Activated naive CD8-positive, alpha-beta T cell treated with anti-CD3 and anti-CD28 coated beads, Interleukin-2, amount 10 ng/mL, durations not matched to agents 7 days and 5 days (primary cell): ENCODE measurements around the gene PARVB. TPM values are rescaled to one million over a fixed set of nuclear protein-coding genes. Genes with fewer than 3 reads are reported as not detected.

Source experiments
- ATAC-seq: fragments of 150-1000 bp; cut with Tn5 transposase; one replicate; pipeline ENCODE4 v1.10.0; 2021; ENCODE audit warnings: low read depth, moderate library complexity
- POLR2A ChIA-PET: fragments of 350-600 bp; sonication (Branson Sonifier 250); formaldehyde crosslinking; loops from one replicate; lab custom pipeline; 2021; ENCODE audit warnings: antibody characterized with exemption; lab: Charles Lee
- DNase-seq: peaks from one replicate; pipeline ENCODE4 v3.0.0; 2021
- H3K27ac Mint-ChIP-seq: one replicate; pipeline ENCODE4 v1.8.0; 2022; ENCODE audit warnings: mild to moderate bottlenecking, mixed read lengths
- H3K27me3 Mint-ChIP-seq: one replicate; pipeline ENCODE4 v1.8.0; 2022; ENCODE audit warnings: mild to moderate bottlenecking, moderate library complexity, mixed read lengths
- H3K36me3 Mint-ChIP-seq: one replicate; pipeline ENCODE4 v1.8.0; 2021; ENCODE audit warnings: mild to moderate bottlenecking, mixed read lengths
- H3K4me1 Mint-ChIP-seq: one replicate; pipeline ENCODE4 v1.8.0; 2021; ENCODE audit warnings: mixed read lengths
- H3K4me3 Mint-ChIP-seq: one replicate; pipeline ENCODE4 v1.8.0; 2022; ENCODE audit warnings: mild to moderate bottlenecking, moderate library complexity, mixed read lengths
- H3K9me3 Mint-ChIP-seq: one replicate; pipeline ENCODE4 v1.8.0; 2021; ENCODE audit warnings: mixed read lengths
- total RNA-seq, 2 experiments: library from RNA; stranded (reverse); gene quantifications; one replicate each; pipeline ENCODE4 v1.2.3, GENCODE V29; 2021

PARVB gene
- total RNA-seq, 2 experiments from 2014 or later = 39.6 to 40.7 TPM

GRCh38 chr22:44037519-44038375, 13.6 kb downstream of the PARVB start:
- Mint-ChIP-seq H3K27ac (no peak overlapping the region), H3K9me3 (no peaks in the 10 kb centered on the region), H3K4me3 (no peak overlapping the region), H3K4me1 (peaks cover 24% of the 10 kb centered on the region), H3K27me3 (no peaks in the 10 kb centered on the region), H3K36me3 (peaks cover 2% of the 10 kb centered on the region)
- POLR2A ChIA-PET = interaction anchor here (1.0 kb wide), 1 partner anchor 19 kb away, joined by 3 read pairs; no protein-coding TSS in a partner anchor
- ATAC-seq (no peak), DNase-seq (no peak)

- Mint-ChIP-seq H3K27ac (peak overlapping the region; percentile 24), H3K36me3 (peaks cover 2% of the 10 kb centered on the region), H3K4me1 (peaks cover 30% of the 10 kb centered on the region), H3K9me3 (no peaks in the 10 kb centered on the region), H3K4me3 (peak overlapping the region; percentile 29), H3K27me3 (no peaks in the 10 kb centered on the region)
- no peak for DNase-seq
- POLR2A ChIA-PET = no interaction called here
- peak; percentile 74 for ATAC-seq
Observed at GRCh38 chr22:44039566-44040171, 15.6 kb downstream of the PARVB start.

- H3K9me3 Mint-ChIP-seq = no peaks in the 10 kb centered on the region
- no peak for DNase-seq
- H3K36me3 Mint-ChIP-seq = peaks cover 6% of the 10 kb centered on the region
- no peak overlapping the region for H3K27ac Mint-ChIP-seq
- POLR2A ChIA-PET = no interaction called here
- peaks cover 30% of the 10 kb centered on the region for H3K4me1 Mint-ChIP-seq
- no peak overlapping the region for H3K4me3 Mint-ChIP-seq
- ATAC-seq = peak; percentile 43
- H3K27me3 Mint-ChIP-seq = no peaks in the 10 kb centered on the region
Observed at GRCh38 chr22:44042249-44043218, 18.4 kb downstream of the PARVB start.

GRCh38 chr22:44045145-44045544, 21.0 kb downstream of the PARVB start:
- H3K4me3 Mint-ChIP-seq = no peak overlapping the region
- H3K27me3 Mint-ChIP-seq = no peaks in the 10 kb centered on the region
- H3K4me1 Mint-ChIP-seq = peaks cover 32% of the 10 kb centered on the region
- POLR2A ChIA-PET = no interaction called here
- peaks cover 7% of the 10 kb centered on the region for H3K36me3 Mint-ChIP-seq
- H3K27ac Mint-ChIP-seq = no peak overlapping the region
- ATAC-seq = no peak
- H3K9me3 Mint-ChIP-seq = no peaks in the 10 kb centered on the region
- DNase-seq = no peak

- H3K9me3 Mint-ChIP-seq = no peaks in the 10 kb centered on the region
- POLR2A ChIA-PET = no interaction called here
- no peak for ATAC-seq
- no peak for DNase-seq
- no peaks in the 10 kb centered on the region for H3K27me3 Mint-ChIP-seq
- no peak overlapping the region for H3K4me3 Mint-ChIP-seq
- peaks cover 41% of the 10 kb centered on the region for H3K4me1 Mint-ChIP-seq
- H3K36me3 Mint-ChIP-seq = peaks cover 6% of the 10 kb centered on the region
- H3K27ac Mint-ChIP-seq = peak overlapping the region; percentile 46
Observed at GRCh38 chr22:44046485-44047141, 22.5 kb downstream of the PARVB start.

GRCh38 chr22:44047891-44048301, 23.8 kb downstream of the PARVB start:
- H3K27ac Mint-ChIP-seq = peak overlapping the region; percentile 69
- H3K4me1 Mint-ChIP-seq = peaks cover 35% of the 10 kb centered on the region
- H3K9me3 Mint-ChIP-seq = no peaks in the 10 kb centered on the region
- ATAC-seq (no peak), DNase-seq (no peak)
- H3K4me3 Mint-ChIP-seq = peak overlapping the region; percentile 61
- no peaks in the 10 kb centered on the region for H3K27me3 Mint-ChIP-seq
- POLR2A ChIA-PET = no interaction called here
- H3K36me3 Mint-ChIP-seq = peaks cover 6% of the 10 kb centered on the region

- no peaks in the 10 kb centered on the region for H3K9me3 Mint-ChIP-seq
- peaks cover 34% of the 10 kb centered on the region for H3K4me1 Mint-ChIP-seq
- H3K4me3 Mint-ChIP-seq = no peak overlapping the region
- no peak overlapping the region for H3K27ac Mint-ChIP-seq
- H3K27me3 Mint-ChIP-seq = no peaks in the 10 kb centered on the region
- H3K36me3 Mint-ChIP-seq = peaks cover 6% of the 10 kb centered on the region
- ATAC-seq (no peak), DNase-seq (no peak)
- POLR2A ChIA-PET = no interaction called here
Observed at GRCh38 chr22:44049486-44050231, 25.6 kb downstream of the PARVB start.

- no peaks in the 10 kb centered on the region for H3K9me3 Mint-ChIP-seq
- peaks cover 1% of the 10 kb centered on the region for H3K36me3 Mint-ChIP-seq
- H3K27ac Mint-ChIP-seq = peak overlapping the region; percentile 36
- POLR2A ChIA-PET = interaction anchor here (1.0 kb wide), 1 partner anchor 24 kb away, joined by 5 read pairs; no protein-coding TSS in a partner anchor
- H3K27me3 Mint-ChIP-seq = no peaks in the 10 kb centered on the region
- peaks cover 34% of the 10 kb centered on the region for H3K4me1 Mint-ChIP-seq
- peak overlapping the region; percentile 10 for H3K4me3 Mint-ChIP-seq
- ATAC-seq (no peak), DNase-seq (no peak)
Observed at GRCh38 chr22:44050766-44051355, 26.8 kb downstream of the PARVB start.

- no peaks in the 10 kb centered on the region for H3K27me3 Mint-ChIP-seq
- POLR2A ChIA-PET = interaction anchor here (1.0 kb wide), 1 partner anchor 25 kb away, joined by 5 read pairs; no protein-coding TSS in a partner anchor
- peaks cover 1% of the 10 kb centered on the region for H3K36me3 Mint-ChIP-seq
- H3K4me3 Mint-ChIP-seq = peak overlapping the region; percentile 3
- H3K27ac Mint-ChIP-seq = peak overlapping the region; percentile 26
- no peaks in the 10 kb centered on the region for H3K9me3 Mint-ChIP-seq
- H3K4me1 Mint-ChIP-seq = peaks cover 34% of the 10 kb centered on the region
- DNase-seq (no peak), ATAC-seq (peak; percentile 38)
Observed at GRCh38 chr22:44051358-44051757, 27.3 kb downstream of the PARVB start.

- H3K9me3 Mint-ChIP-seq = no peaks in the 10 kb centered on the region
- H3K27me3 Mint-ChIP-seq = no peaks in the 10 kb centered on the region
- POLR2A ChIA-PET = no interaction called here
- H3K4me1 Mint-ChIP-seq = peaks cover 34% of the 10 kb centered on the region
- no peak overlapping the region for H3K4me3 Mint-ChIP-seq
- DNase-seq = no peak
- ATAC-seq = no peak
- H3K36me3 Mint-ChIP-seq = peaks cover 1% of the 10 kb centered on the region
- H3K27ac Mint-ChIP-seq = no peak overlapping the region
Observed at GRCh38 chr22:44051961-44052360, 27.9 kb downstream of the PARVB start.

GRCh38 chr22:44055805-44056204, 31.7 kb downstream of the PARVB start:
- Mint-ChIP-seq H3K36me3 (peaks cover 15% of the 10 kb centered on the region), H3K4me1 (peaks cover 21% of the 10 kb centered on the region), H3K4me3 (no peak overlapping the region), H3K27ac (no peak overlapping the region), H3K27me3 (no peaks in the 10 kb centered on the region), H3K9me3 (peaks cover 7% of the 10 kb centered on the region)
- POLR2A ChIA-PET = interaction anchor here (1.0 kb wide), 1 partner anchor 29 kb away, joined by 3 read pairs; no protein-coding TSS in a partner anchor
- ATAC-seq (no peak), DNase-seq (no peak)
